Measurements from ENCODE around the gene FAM170B. TPM values are rescaled to one million over a fixed set of nuclear protein-coding genes. Genes with fewer than 3 reads are reported as not detected.

Gene FAM170B
- total RNA-seq: not detected

GRCh38 chr10:49133706-49134248, at the start of gene FAM170B:
Gene FAM170B (minus strand): TSS chr10:49134021. CDS start chr10:49133918, 103 bp downstream.
- ATAC-seq (no peak), DNase-seq (no peak)
- CTCF ChIA-PET: no interaction called here
- Mint-ChIP-seq H3K9me3 (ENCODE audit: insufficient read depth) (no peaks in the 10 kb centered on the region), H3K4me1 (ENCODE audit: low read depth) (peaks cover 3% of the 10 kb centered on the region), H3K27ac (no peak within 1 kb of the TSS), H3K27me3 (ENCODE audit: low read depth) (peaks cover 24% of the 10 kb centered on the region), H3K36me3 (ENCODE audit: low read depth) (no peaks in the 10 kb centered on the region), H3K4me3 (no peak within 1 kb of the TSS)
- POLR2A ChIA-PET: no interaction called here

GRCh38 chr10:49182776-49183175, 49.0 kb upstream of the FAM170B start:
- CTCF ChIA-PET: interaction anchor here (1.5 kb wide), 1 partner anchor 525 kb away, joined by 3 read pairs; no protein-coding TSS in a partner anchor
- Mint-ChIP-seq H3K4me1 (ENCODE audit: low read depth) (peaks cover 79% of the 10 kb centered on the region), H3K36me3 (ENCODE audit: low read depth) (peaks cover 38% of the 10 kb centered on the region), H3K9me3 (ENCODE audit: insufficient read depth) (no peaks in the 10 kb centered on the region), H3K27me3 (ENCODE audit: low read depth) (peaks cover 7% of the 10 kb centered on the region), H3K4me3 (no peak overlapping the region), H3K27ac (peak overlapping the region; percentile 67)
- POLR2A ChIA-PET: no interaction called here
- ATAC-seq (no peak), DNase-seq (no peak)

GRCh38 chr10:49180444-49180860, 46.6 kb upstream of the FAM170B start:
- Mint-ChIP-seq H3K9me3 (ENCODE audit: insufficient read depth) (no peaks in the 10 kb centered on the region), H3K27me3 (ENCODE audit: low read depth) (peaks cover 2% of the 10 kb centered on the region), H3K27ac (peak overlapping the region; percentile 60), H3K36me3 (ENCODE audit: low read depth) (peaks cover 29% of the 10 kb centered on the region), H3K4me1 (ENCODE audit: low read depth) (peaks cover 80% of the 10 kb centered on the region), H3K4me3 (no peak overlapping the region)
- ChIA-PET CTCF (interaction anchor here (2.0 kb wide), 1 partner anchor 16 kb away, joined by 6 read pairs; no protein-coding TSS in a partner anchor), POLR2A (no interaction called here)
- DNase-seq (no peak), ATAC-seq (no peak)

GRCh38 chr10:49179699-49180443, 46.0 kb upstream of the FAM170B start:
- Mint-ChIP-seq H3K27ac (peak overlapping the region; percentile 60), H3K9me3 (ENCODE audit: insufficient read depth) (no peaks in the 10 kb centered on the region), H3K27me3 (ENCODE audit: low read depth) (peaks cover 4% of the 10 kb centered on the region), H3K4me3 (no peak overlapping the region), H3K4me1 (ENCODE audit: low read depth) (peaks cover 78% of the 10 kb centered on the region), H3K36me3 (ENCODE audit: low read depth) (peaks cover 27% of the 10 kb centered on the region)
- ATAC-seq: no peak
- CTCF ChIA-PET: interaction anchor here (0.6 to 2.0 kb wide), 2 partner anchors 16 to 1920 kb away, joined by 3 to 6 read pairs; no protein-coding TSS in a partner anchor
- DNase-seq: no peak
- POLR2A ChIA-PET: no interaction called here

- peaks cover 74% of the 10 kb centered on the region for H3K4me1 Mint-ChIP-seq (ENCODE audit: low read depth)
- peak overlapping the region; percentile 89 for H3K27ac Mint-ChIP-seq
- peaks cover 25% of the 10 kb centered on the region for H3K36me3 Mint-ChIP-seq (ENCODE audit: low read depth)
- no peak overlapping the region for H3K4me3 Mint-ChIP-seq
- no peaks in the 10 kb centered on the region for H3K9me3 Mint-ChIP-seq (ENCODE audit: insufficient read depth)
- no peak for ATAC-seq
- ChIA-PET POLR2A (no interaction called here), CTCF (interaction anchor here (0.6 to 2.0 kb wide), 2 partner anchors 15 to 1919 kb away, joined by 3 to 6 read pairs; no protein-coding TSS in a partner anchor)
- DNase-seq: no peak
- H3K27me3 Mint-ChIP-seq (ENCODE audit: low read depth): peaks cover 4% of the 10 kb centered on the region
These were observed 45.0 kb upstream of the FAM170B start for GRCh38 chr10:49178489-49179471.

- H3K9me3 Mint-ChIP-seq (ENCODE audit: insufficient read depth): no peaks in the 10 kb centered on the region
- peaks cover 4% of the 10 kb centered on the region for H3K27me3 Mint-ChIP-seq (ENCODE audit: low read depth)
- H3K36me3 Mint-ChIP-seq (ENCODE audit: low read depth): peaks cover 23% of the 10 kb centered on the region
- peak overlapping the region; percentile 51 for H3K4me3 Mint-ChIP-seq
- peaks cover 71% of the 10 kb centered on the region for H3K4me1 Mint-ChIP-seq (ENCODE audit: low read depth)
- DNase-seq: peak; percentile 61
- ChIA-PET POLR2A (no interaction called here), CTCF (no interaction called here)
- peak; percentile 88 for ATAC-seq
- peak overlapping the region; percentile 89 for H3K27ac Mint-ChIP-seq
These were observed 43.9 kb upstream of the FAM170B start for GRCh38 chr10:49177391-49178355.

- H3K4me3 Mint-ChIP-seq: no peak overlapping the region
- peak overlapping the region; percentile 89 for H3K27ac Mint-ChIP-seq
- H3K27me3 Mint-ChIP-seq (ENCODE audit: low read depth): peaks cover 4% of the 10 kb centered on the region
- ATAC-seq (peak; percentile 24), DNase-seq (peak; percentile 14)
- peaks cover 18% of the 10 kb centered on the region for H3K36me3 Mint-ChIP-seq (ENCODE audit: low read depth)
- ChIA-PET CTCF (no interaction called here), POLR2A (no interaction called here)
- H3K9me3 Mint-ChIP-seq (ENCODE audit: insufficient read depth): no peaks in the 10 kb centered on the region
- peaks cover 69% of the 10 kb centered on the region for H3K4me1 Mint-ChIP-seq (ENCODE audit: low read depth)
These were observed 42.8 kb upstream of the FAM170B start for GRCh38 chr10:49176310-49177268.

GRCh38 chr10:49175587-49176309, 41.9 kb upstream of the FAM170B start:
- no peak overlapping the region for H3K27ac Mint-ChIP-seq
- ChIA-PET POLR2A (no interaction called here), CTCF (interaction anchor here (3.4 kb wide), 1 partner anchor 11 kb away, joined by 12 read pairs; no protein-coding TSS in a partner anchor)
- no peaks in the 10 kb centered on the region for H3K9me3 Mint-ChIP-seq (ENCODE audit: insufficient read depth)
- ATAC-seq (no peak), DNase-seq (peak; percentile 17)
- H3K4me1 Mint-ChIP-seq (ENCODE audit: low read depth): peaks cover 62% of the 10 kb centered on the region
- no peak overlapping the region for H3K4me3 Mint-ChIP-seq
- peaks cover 2% of the 10 kb centered on the region for H3K27me3 Mint-ChIP-seq (ENCODE audit: low read depth)
- H3K36me3 Mint-ChIP-seq (ENCODE audit: low read depth): peaks cover 11% of the 10 kb centered on the region

- Mint-ChIP-seq H3K4me1 (ENCODE audit: low read depth) (peaks cover 58% of the 10 kb centered on the region), H3K27me3 (ENCODE audit: low read depth) (peaks cover 2% of the 10 kb centered on the region), H3K9me3 (ENCODE audit: insufficient read depth) (no peaks in the 10 kb centered on the region), H3K4me3 (no peak overlapping the region), H3K27ac (peak overlapping the region; percentile 9), H3K36me3 (ENCODE audit: low read depth) (peaks cover 7% of the 10 kb centered on the region)
- POLR2A ChIA-PET: no interaction called here
- CTCF ChIA-PET: interaction anchor here (3.4 kb wide), 1 partner anchor 11 kb away, joined by 12 read pairs; no protein-coding TSS in a partner anchor
- no peak for DNase-seq
- no peak for ATAC-seq
These were observed 41.2 kb upstream of the FAM170B start for GRCh38 chr10:49174926-49175500.

Measured in activated CD8-positive, alpha-beta T cell treated with anti-CD3 and anti-CD28 coated beads, Interleukin-2, amount 10 ng/mL, durations not matched to agents 7 days and 5 days (primary cell).